ENCODE measurements around the gene COQ7.

COQ7 gene

GRCh38 chr16:19086322-19087199 is 19.1 kb downstream of the COQ7 start:
- DNase-seq, result no peak

- DNase-seq, result no peak
Observed at GRCh38 chr16:19088341-19088916, 21.0 kb downstream of the COQ7 start.

GRCh38 chr16:19089410-19089955 is 22.1 kb downstream of the COQ7 start:
- DNase-seq, result no peak

GRCh38 chr16:19090916-19091315 is 23.5 kb downstream of the COQ7 start:
- no peak for DNase-seq

- no peak for DNase-seq
Observed at GRCh38 chr16:19092653-19093410, 25.4 kb downstream of the COQ7 start.

- no peak for DNase-seq
Observed at GRCh38 chr16:19093631-19094541, 26.5 kb downstream of the COQ7 start.

- no peak for DNase-seq
Observed at GRCh38 chr16:19094542-19095365, 27.3 kb downstream of the COQ7 start.

GRCh38 chr16:19095654-19096053 is 28.2 kb downstream of the COQ7 start:
- DNase-seq, result no peak

- DNase-seq, result no peak
Observed at GRCh38 chr16:19098173-19098572, 30.8 kb downstream of the COQ7 start.

- DNase-seq, result no peak
Observed at GRCh38 chr16:19102187-19102872, 34.9 kb downstream of the COQ7 start.

GRCh38 chr16:19104607-19105006 is 37.2 kb downstream of the COQ7 start:
- DNase-seq, result no peak

GRCh38 chr16:19105131-19105530 is 37.7 kb downstream of the COQ7 start:
- no peak for DNase-seq

GRCh38 chr16:19105891-19106624 is 38.6 kb downstream of the COQ7 start:
- no peak for DNase-seq

GRCh38 chr16:19106625-19107020 is 39.2 kb downstream of the COQ7 start:
- no peak for DNase-seq

- DNase-seq, result no peak
Observed at GRCh38 chr16:19108409-19109287, 41.2 kb downstream of the COQ7 start.

- DNase-seq, result no peak
Observed at GRCh38 chr16:19109288-19109664, 41.9 kb downstream of the COQ7 start.

GRCh38 chr16:19110537-19111360 is 43.3 kb downstream of the COQ7 start:
- DNase-seq, result no peak

GRCh38 chr16:19112099-19112407 is 44.6 kb downstream of the COQ7 start:
- DNase-seq, result no peak

Measured in SIG-M5 (cell line).